Upper lobe of left lung (tissue), 4 donors: ENCODE measurements around the gene YWHAE.

Experiments
- CTCF ChIP-seq, 6 experiments: fragments of 450-650 bp in 4 of 6; fragments of 200-600 bp in 2 of 6; sonication (generic) in 2 of 6; IDR thresholded peaks; one replicate each; pipeline ENCODE4 v1.5.1; 2016 to 2019; ENCODE audit warnings: antibody characterized with exemption in 6 of 6
- POLR2A ChIP-seq, 4 donors: fragments of 450-650 bp; IDR thresholded peaks; one replicate each; pipeline ENCODE4 v1.5.1; 2016 to 2017; ENCODE audit warnings: antibody characterized with exemption in 4 of 4, mild to moderate bottlenecking in 2 of 4

DNA sequence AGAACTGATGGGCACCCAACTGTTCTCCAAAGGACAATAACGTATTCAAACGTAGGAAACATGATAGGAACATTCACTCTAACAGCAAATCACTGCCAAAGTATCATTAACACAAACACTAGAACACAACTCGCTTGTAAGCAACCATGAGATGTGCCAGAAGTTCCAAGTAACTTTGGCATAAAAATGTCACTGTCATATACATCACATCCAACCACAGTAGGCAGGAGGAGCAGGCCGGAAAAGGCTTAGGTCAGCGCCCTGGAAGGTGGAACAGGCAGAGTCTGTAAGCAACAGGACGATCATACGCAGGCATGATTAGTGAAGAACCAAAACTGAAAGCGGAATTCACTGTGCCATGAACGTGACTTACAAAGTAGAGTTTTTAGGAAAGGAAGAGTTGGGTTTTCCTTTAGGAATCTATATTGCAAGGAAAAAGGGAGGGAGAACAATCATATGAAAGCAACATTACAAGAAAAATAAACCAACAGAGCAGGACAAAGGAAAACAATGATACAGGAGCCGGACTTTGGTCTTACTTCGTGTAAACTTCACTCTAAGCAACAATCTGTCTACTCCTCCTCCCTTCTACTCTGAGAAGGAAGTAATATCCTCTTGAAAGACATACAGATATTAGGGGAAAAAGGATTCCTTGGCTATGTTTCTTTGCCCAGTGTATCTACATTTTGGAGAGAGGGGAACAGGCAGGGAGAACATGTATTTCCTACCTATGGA, 52.3 kb downstream of the YWHAE start:
- TF ChIP-seq POLR2A (IDR thresholded peaks at IDR 0.05) (no peak), CTCF (IDR thresholded peaks at IDR 0.05) (no peak)
